ENCODE data around the gene FOLR3. TPM values are rescaled to one million over a fixed set of nuclear protein-coding genes. Genes with fewer than 3 reads are reported as not detected.

Gene FOLR3
- total RNA-seq, 2 donors from 2014 or later = not detected

DNA sequence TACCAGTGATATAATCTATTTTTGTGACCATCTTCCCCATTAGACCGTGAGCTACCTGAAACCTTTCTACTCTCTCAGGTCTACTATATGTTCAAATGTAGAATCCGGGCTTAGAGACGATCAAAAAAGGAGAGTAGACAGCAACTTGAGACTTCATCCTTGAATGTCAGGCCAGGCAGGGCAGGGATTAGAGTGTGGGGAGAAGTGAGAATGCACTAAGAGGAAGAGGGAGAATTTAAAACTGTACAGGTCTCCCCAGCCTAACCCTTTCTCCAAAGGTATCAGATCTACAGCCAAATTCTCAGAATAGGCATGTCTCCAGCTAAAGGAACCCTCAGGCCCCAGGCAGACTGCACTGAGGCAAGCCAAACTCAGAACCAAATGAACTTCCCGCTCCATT, 33.4 kb upstream of the FOLR3 start:
- Histone ChIP-seq H3K4me1 (peaks cover 10% of the 10 kb centered on the region), H3K27ac (peak overlapping the region; percentile 94), H3K4me3 (peak overlapping the region; percentile 80), H3K27me3 (no peaks in the 10 kb centered on the region), H3K36me3 (peaks cover 19% of the 10 kb centered on the region), H3K9me3 (no peaks in the 10 kb centered on the region), H3K9ac (ENCODE audit: low read depth in 2 of 2, low read length in 2 of 2) (peak overlapping the region; percentile 78 to 84)
- DNase-seq = no peak
- TF ChIP-seq, protein P1, sequence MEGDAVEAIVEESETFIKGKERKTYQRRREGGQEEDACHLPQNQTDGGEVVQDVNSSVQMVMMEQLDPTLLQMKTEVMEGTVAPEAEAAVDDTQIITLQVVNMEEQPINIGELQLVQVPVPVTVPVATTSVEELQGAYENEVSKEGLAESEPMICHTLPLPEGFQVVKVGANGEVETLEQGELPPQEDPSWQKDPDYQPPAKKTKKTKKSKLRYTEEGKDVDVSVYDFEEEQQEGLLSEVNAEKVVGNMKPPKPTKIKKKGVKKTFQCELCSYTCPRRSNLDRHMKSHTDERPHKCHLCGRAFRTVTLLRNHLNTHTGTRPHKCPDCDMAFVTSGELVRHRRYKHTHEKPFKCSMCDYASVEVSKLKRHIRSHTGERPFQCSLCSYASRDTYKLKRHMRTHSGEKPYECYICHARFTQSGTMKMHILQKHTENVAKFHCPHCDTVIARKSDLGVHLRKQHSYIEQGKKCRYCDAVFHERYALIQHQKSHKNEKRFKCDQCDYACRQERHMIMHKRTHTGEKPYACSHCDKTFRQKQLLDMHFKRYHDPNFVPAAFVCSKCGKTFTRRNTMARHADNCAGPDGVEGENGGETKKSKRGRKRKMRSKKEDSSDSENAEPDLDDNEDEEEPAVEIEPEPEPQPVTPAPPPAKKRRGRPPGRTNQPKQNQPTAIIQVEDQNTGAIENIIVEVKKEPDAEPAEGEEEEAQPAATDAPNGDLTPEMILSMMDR (IDR thresholded peaks at IDR 0.05) = no peak
- intact Hi-C loops (cut with DNase I) = no loop called here

DNA sequence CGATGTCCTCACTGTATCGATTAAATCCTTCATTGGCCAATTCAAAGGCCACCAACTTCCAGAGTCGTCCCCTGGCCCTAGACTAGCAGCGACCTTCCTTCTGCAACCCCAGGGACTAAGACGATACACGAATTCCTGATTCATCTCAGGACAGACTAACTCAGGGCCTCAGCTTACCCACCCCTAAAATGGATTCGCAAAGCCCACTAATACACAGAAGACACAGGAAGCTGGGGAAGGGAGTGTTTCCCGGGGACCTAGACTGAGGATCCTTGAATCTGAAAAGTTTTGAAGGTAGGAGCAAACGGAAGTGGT, 32.9 kb upstream of the FOLR3 start:
- H3K27me3 ChIP-seq = no peaks in the 10 kb centered on the region
- no peaks in the 10 kb centered on the region for H3K9me3 ChIP-seq
- peaks cover 10% of the 10 kb centered on the region for H3K4me1 ChIP-seq
- H3K9ac ChIP-seq (ENCODE audit: low read depth in 2 of 2, low read length in 2 of 2) = peak overlapping the region; percentile 78 to 84
- TF ChIP-seq, protein P1 (IDR thresholded peaks at IDR 0.05) = no peak
- no peak for DNase-seq
- H3K4me3 ChIP-seq = peak overlapping the region; percentile 80
- peak overlapping the region; percentile 94 for H3K27ac ChIP-seq
- intact Hi-C loops (cut with DNase I) = no loop called here
- H3K36me3 ChIP-seq = peaks cover 15% of the 10 kb centered on the region

DNA sequence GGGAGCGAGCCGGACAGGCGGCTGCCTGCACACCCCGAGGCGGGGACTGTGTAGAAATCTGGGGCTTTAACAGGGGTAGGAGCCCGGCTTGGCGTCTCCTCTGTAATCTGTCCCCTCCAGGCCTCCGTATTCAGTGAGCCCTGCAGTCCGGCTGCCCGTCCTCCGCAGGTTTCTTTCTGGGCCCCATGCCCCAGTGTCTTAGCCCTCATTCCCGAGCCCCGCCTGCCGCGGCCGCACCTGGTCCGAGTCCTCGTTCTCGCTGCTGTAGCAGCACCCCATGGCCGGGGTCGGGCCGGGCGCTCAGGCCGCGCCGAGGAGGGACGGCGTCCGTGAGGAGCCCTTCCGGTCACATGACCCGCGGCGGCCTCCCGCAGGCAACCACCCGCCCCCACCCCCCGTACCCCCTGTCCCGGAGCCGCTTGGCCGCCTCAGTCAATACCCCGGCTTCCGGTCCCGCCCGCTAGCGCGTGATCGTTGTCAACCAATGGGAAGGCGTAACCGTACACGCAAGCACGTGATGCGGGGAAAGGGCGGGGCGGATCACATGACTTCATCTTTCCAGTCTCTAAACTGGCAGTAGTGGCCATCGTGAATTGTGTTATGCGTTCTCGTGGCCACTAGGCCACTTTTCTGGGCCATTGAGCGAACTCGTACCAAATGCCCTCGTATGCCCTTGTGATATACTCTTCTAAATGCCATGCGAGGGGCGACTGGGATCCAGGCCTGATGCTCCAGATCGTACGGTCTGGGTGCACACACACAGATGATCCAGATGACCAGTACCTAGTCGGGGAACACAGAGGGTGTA, 32.4 kb upstream of the FOLR3 start, which contains the start of gene LAMTOR1:
TSS of gene LAMTOR1 (minus strand) at position 352 of the 808 bp plus-strand sequence. CDS start at position 279, 73 bp downstream.
- Histone ChIP-seq H3K4me3 (peak within 1 kb of the TSS; percentile 80), H3K27me3 (no peaks in the 10 kb centered on the region), H3K27ac (peak within 1 kb of the TSS; percentile 94), H3K9me3 (no peaks in the 10 kb centered on the region), H3K4me1 (peaks cover 10% of the 10 kb centered on the region), H3K36me3 (peaks cover 9% of the 10 kb centered on the region), H3K9ac (ENCODE audit: low read depth in 2 of 2, low read length in 2 of 2) (peak within 1 kb of the TSS; percentile 78 to 84)
- intact Hi-C loops (cut with DNase I) = no loop called here
- TF ChIP-seq, protein P1 (IDR thresholded peaks at IDR 0.05) = peak; percentile 34
- peak; percentile 100 for DNase-seq

DNA sequence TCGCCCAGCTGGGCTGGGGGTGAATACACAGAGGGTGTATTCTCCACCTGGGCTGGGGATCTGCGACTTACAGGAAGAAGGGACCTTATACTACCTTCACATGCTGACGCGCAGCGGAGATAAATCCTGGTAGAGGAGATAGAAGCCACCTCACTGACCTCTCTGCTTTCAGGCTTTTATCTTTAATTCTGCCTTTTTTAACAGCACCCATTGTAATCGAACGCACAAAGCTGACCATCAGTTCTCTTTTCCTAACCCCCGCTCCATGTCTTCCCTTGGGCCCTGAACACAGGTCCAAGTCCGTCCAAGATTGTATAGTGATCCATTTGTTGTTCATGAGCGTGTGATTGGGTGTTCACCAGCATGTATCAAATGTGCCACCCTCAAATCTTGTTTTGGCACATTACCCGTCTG, 31.8 kb upstream of the FOLR3 start:
- intact Hi-C loops (cut with DNase I) = no loop called here
- peak overlapping the region; percentile 24 to 52 for H3K9ac ChIP-seq (ENCODE audit: low read depth in 2 of 2, low read length in 2 of 2)
- no peaks in the 10 kb centered on the region for H3K9me3 ChIP-seq
- H3K4me3 ChIP-seq = peak overlapping the region; percentile 80
- H3K4me1 ChIP-seq = peaks cover 10% of the 10 kb centered on the region
- TF ChIP-seq, protein P1 (IDR thresholded peaks at IDR 0.05) = no peak
- no peak for DNase-seq
- peaks cover 3% of the 10 kb centered on the region for H3K36me3 ChIP-seq
- peak overlapping the region; percentile 94 for H3K27ac ChIP-seq
- no peaks in the 10 kb centered on the region for H3K27me3 ChIP-seq

DNA sequence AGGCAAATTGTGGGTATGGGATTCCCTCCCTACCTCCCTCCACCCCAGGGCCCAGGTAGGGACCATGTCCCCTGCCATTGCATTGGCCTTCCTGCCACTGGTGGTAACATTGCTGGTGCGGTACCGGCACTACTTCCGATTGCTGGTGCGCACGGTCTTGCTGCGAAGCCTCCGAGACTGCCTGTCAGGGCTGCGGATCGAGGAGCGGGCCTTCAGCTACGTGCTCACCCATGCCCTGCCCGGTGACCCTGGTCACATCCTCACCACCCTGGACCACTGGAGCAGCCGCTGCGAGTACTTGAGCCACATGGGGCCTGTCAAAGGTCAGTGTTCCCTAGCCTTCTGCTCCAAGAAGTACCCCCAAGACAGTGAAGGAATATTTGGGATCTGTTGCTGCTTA, 29.6 kb upstream of the FOLR3 start, which contains the start of gene TOMT:
TSS of gene TOMT (plus strand) at position 37 of the 400 bp plus-strand sequence. CDS start at position 65, 28 bp downstream.
- H3K9ac ChIP-seq (ENCODE audit: low read depth in 2 of 2, low read length in 2 of 2) = no peak within 1 kb of the TSS
- no peak within 1 kb of the TSS for H3K27ac ChIP-seq
- H3K36me3 ChIP-seq = no peaks in the 10 kb centered on the region
- H3K4me1 ChIP-seq = peaks cover 10% of the 10 kb centered on the region
- H3K27me3 ChIP-seq = no peaks in the 10 kb centered on the region
- TF ChIP-seq, protein P1 (IDR thresholded peaks at IDR 0.05) = no peak
- no peak within 1 kb of the TSS for H3K4me3 ChIP-seq
- intact Hi-C loops (cut with DNase I) = no loop called here
- no peaks in the 10 kb centered on the region for H3K9me3 ChIP-seq
- DNase-seq = no peak
